ENCODE measurements around the gene GTF2H2C_2.
"Not testable (repeated sequence)": the region's sequence is repeated elsewhere in the genome, so short reads cannot be mapped to it uniquely, and the experiment has no call there.

The GTF2H2C_2 gene

DNA sequence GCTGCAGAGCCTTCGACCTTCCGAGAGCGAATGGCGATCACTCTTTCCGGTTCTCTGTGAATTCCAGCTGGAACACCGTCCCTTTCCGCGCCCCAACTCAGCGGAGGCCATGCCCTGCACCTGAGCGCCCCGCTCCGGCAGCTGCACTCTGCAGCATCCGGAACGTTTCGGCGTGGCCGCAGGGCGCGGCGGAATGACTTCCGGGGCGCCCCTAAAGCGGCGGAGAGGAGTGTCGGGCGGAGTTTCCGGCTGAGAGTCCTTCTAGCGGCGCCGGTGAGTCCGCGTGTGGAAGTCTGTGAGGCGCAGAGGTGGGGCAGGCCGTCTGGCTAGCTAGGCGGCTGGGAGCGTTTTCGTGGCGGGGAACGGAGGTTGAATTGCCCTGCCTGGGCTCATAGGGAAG, at the start of gene GTF2H2C_2:
Gene GTF2H2C_2 (plus strand): TSS at position 252 of the 400 bp plus-strand sequence.
- H3K27ac ChIP-seq; H3K27me3 ChIP-seq; H3K36me3 ChIP-seq; DNase-seq; intact Hi-C loops (cut with DNase I); H3K4me3 ChIP-seq; H3K9me3 ChIP-seq; H3K4me1 ChIP-seq: not testable (repeated sequence)
- ATAC-seq = peak; percentile 100

DNA sequence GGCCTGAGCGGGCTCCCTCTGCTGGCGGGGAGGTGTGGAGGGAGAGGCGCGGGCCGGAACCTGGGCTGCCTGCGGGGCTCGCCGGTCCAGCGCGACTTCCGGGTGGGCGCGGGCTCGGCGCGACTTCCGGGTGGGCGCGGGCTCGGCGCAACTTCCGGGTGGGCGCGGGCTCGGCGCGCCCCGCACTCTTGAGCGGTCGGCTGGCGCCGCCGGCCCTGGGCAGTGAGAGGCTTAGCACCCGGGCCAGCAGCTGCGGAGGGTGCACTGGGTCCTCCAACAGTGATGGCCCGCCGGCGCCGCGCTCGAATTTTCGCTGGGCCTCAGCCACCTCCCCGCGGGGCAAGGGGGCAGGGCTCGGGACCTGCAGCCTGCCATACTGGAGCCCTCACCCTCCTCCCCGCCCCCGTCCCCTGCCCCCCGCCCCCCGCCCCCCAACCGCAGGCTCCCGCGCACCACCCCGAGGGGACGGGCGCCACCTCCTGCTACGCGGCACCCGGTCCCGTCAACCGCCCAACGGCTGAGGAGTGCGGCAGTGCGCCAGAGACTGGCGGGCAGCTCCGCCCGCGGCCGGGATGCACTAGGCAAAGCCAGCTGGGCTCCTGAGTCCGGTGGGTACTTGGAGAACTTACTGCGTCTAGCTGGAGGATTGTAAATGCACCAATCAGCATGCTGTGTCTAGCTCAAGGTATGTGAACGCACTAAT, 14.0 kb upstream of the GTF2H2C_2 start:
- H3K36me3 ChIP-seq; H3K4me1 ChIP-seq; H3K27me3 ChIP-seq; H3K9me3 ChIP-seq; intact Hi-C loops (cut with DNase I): not testable (repeated sequence)
- Histone ChIP-seq H3K27ac (peak overlapping the region; percentile 76 to 81), H3K4me3 (peak overlapping the region; percentile 32 to 46)
- DNase-seq = peak in 2 of 4 donors; percentile 14 to 63
- ATAC-seq = peak; percentile 79

GRCh38 chr5:70421322-70421721, 6.2 kb downstream of the GTF2H2C_2 start:
- ATAC-seq; H3K4me1 ChIP-seq; intact Hi-C loops (cut with DNase I); H3K4me3 ChIP-seq; H3K27ac ChIP-seq; DNase-seq; H3K36me3 ChIP-seq; H3K27me3 ChIP-seq; H3K9me3 ChIP-seq: not testable (repeated sequence)

- H3K4me3 ChIP-seq; H3K27me3 ChIP-seq; intact Hi-C loops (cut with DNase I); H3K36me3 ChIP-seq; H3K27ac ChIP-seq; DNase-seq; H3K9me3 ChIP-seq; H3K4me1 ChIP-seq: not testable (repeated sequence)
- peak; percentile 48 for ATAC-seq
Measured at GRCh38 chr5:70423215-70423614, 8.0 kb downstream of the GTF2H2C_2 start.

DNA sequence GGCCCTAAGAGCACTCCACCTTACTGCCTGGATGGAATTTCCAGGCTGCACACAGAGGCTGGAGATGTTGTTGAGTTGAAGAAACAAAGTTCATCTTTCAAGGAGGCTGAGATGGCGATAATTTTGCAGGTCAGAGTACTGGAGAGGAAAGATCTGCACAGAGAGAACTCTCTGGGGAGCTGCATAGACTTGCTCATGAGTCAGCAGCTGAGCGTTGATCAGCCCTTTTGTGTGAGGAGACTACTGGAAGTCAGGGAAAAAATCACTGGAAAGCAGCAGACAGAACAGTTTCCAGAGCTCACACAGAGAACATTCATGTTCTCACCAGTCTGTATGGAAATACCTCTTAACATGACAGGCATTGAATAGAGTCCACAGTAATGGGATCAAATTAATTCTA, 23.4 kb downstream of the GTF2H2C_2 start:
- H3K4me1 ChIP-seq; H3K27ac ChIP-seq; H3K4me3 ChIP-seq; H3K9me3 ChIP-seq; H3K27me3 ChIP-seq; intact Hi-C loops (cut with DNase I); ATAC-seq; DNase-seq; H3K36me3 ChIP-seq: not testable (repeated sequence)

DNA sequence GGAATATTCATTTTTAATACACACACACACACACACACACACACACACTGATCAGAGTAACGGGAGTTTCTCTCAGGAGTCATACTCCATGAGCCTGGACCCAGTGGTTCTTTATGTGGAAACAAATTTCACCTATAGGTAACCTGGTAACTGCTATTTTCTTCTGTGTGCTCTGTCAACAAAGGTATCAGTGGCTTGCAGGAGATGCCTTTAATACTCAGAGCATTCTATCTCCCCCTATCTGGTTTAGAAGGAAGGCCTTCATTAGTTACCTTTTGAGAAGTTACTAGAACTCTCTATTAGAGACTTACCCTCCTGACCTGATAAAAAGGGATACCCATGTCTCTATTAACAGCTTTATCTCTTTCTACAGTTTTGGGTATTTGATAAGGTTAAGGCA, 34.4 kb downstream of the GTF2H2C_2 start:
- H3K27ac ChIP-seq; H3K36me3 ChIP-seq; DNase-seq; H3K4me3 ChIP-seq; H3K27me3 ChIP-seq; intact Hi-C loops (cut with DNase I); ATAC-seq; H3K9me3 ChIP-seq; H3K4me1 ChIP-seq: not testable (repeated sequence)

- H3K9me3 ChIP-seq; H3K4me3 ChIP-seq; H3K27me3 ChIP-seq; H3K27ac ChIP-seq; intact Hi-C loops (cut with DNase I); DNase-seq; H3K36me3 ChIP-seq; H3K4me1 ChIP-seq: not testable (repeated sequence)
- peak; percentile 78 for ATAC-seq
Measured at GRCh38 chr5:70451249-70451984, 36.2 kb downstream of the GTF2H2C_2 start.

DNA sequence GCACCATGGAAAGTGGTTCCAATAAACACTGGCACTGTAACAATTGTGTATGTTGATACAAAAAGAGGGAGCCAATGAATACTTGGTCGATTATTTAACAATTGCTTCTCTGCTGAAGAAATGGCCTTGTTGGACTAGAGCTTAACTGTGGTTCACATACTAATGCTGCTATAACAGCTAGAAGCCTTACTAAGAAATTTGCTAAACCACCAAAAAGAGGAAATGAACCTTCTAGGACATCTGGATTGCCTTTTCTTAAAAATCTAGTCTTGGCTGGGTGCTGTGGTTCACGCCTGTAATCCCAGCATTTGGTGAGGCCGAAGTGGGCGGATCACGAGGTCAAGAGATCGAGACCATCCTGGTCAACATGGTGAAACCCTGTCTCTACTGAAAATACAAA, 41.9 kb downstream of the GTF2H2C_2 start:
- DNase-seq; intact Hi-C loops (cut with DNase I); H3K36me3 ChIP-seq; H3K4me1 ChIP-seq; H3K27me3 ChIP-seq; H3K27ac ChIP-seq; H3K9me3 ChIP-seq; H3K4me3 ChIP-seq: not testable (repeated sequence)
- ATAC-seq = peak; percentile 56

DNA sequence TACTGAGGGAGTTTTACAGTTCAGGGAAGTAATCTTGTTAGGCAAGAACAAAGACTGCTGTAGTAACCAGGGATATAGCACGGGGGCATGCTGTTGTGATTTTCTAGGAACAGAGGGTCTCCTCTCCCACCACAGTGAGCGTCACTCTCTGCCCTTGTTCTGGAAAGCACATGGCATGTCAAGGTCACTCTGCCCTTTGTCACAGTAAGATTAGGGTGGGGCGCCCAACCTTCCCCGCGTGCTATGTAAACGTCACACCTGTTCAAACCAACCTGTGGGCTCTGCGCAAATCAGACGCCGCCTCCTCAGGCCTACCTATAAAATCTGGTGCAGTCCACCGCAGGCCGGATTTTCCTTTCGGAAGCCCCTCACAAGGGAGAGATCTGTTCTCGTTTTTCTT, 44.0 kb downstream of the GTF2H2C_2 start:
- DNase-seq = not testable (repeated sequence)

GRCh38 chr5:70461984-70462383, 46.8 kb downstream of the GTF2H2C_2 start:
- H3K36me3 ChIP-seq; H3K4me3 ChIP-seq; H3K27me3 ChIP-seq; DNase-seq; H3K27ac ChIP-seq; H3K4me1 ChIP-seq; intact Hi-C loops (cut with DNase I); H3K9me3 ChIP-seq: not testable (repeated sequence)
- ATAC-seq = peak; percentile 39

More for the DNA sequence above, 44.0 kb downstream of the GTF2H2C_2 start:
- H3K4me3 ChIP-seq; ATAC-seq; H3K36me3 ChIP-seq; H3K27ac ChIP-seq; intact Hi-C loops (cut with DNase I); H3K4me1 ChIP-seq; H3K9me3 ChIP-seq; H3K27me3 ChIP-seq: not testable (repeated sequence)

DNA sequence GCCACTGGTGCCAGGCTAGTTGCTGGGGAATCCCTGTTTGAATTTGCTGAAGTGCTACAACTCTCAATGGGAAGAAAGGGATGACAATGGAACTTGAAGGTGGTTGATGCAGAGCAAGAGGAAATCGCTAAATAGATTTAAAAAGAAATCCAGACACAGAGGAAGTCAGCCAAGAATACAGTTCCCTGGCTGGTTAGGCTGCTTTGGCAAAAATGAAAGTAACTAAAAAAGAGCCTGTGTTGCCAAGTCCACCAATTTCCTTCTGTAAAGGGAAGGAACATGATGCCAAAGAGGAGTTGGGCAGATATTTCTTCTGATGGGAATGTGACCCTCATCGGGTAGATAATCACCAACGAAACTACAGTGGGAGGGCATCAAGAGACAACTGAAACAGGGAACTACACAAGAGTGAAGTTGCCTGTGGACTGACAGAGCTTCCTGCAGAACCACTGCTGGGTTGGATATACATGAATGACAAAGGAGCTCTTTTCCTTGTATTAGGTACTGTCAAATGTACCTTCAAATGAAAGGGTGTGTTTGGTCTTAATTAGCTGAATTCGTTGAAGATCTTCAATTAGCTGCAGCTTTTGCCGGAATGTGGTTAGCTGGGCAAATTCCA, 49.0 kb downstream of the GTF2H2C_2 start:
- H3K36me3 ChIP-seq; DNase-seq; H3K27ac ChIP-seq; H3K27me3 ChIP-seq; intact Hi-C loops (cut with DNase I); H3K4me3 ChIP-seq; H3K9me3 ChIP-seq; H3K4me1 ChIP-seq: not testable (repeated sequence)
- ATAC-seq = peak; percentile 39

DNA sequence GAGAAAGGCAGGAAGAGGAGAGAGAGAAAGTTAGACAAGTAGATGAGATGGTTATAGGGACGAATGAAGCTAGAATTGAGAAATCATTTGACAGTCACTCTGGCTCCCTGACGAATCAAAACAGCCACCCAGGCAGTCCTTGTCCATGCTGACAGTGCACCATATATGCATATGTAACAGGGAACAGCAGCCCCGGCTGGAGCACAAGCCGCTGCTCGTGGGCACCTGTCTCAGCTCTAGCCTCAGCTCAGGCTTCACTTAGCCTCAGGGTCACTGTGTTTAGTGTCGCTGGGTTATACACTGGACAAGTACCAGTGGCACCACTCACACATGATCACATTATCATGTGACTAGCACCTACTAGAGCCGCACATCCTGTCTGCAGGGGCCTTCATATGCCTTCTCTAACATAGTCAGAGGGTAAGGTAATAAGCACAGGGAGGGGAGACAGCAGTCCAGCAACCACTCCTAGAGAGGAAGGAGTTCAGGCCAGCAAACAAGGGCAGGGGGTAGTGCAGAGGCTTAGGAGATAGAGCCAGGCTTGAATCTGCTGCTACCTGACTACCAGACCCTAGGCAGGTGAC, 54.9 kb downstream of the GTF2H2C_2 start:
- not testable (repeated sequence) for ATAC-seq

More for the DNA sequence above, 54.9 kb downstream of the GTF2H2C_2 start:
- H3K36me3 ChIP-seq; H3K27me3 ChIP-seq; H3K27ac ChIP-seq; DNase-seq; H3K4me3 ChIP-seq; H3K4me1 ChIP-seq; intact Hi-C loops (cut with DNase I); H3K9me3 ChIP-seq: not testable (repeated sequence)

Data from left lung (tissue), 4 donors.